ENCODE data around the gene CDH13.

GRCh38 chr16:82867485-82867884 is 240.7 kb downstream of the CDH13 start:
- TF ChIP-seq CTCF (IDR thresholded peaks at IDR 0.05; ENCODE audit: extremely low read depth in 1 of 2, insufficient read depth in 1 of 2, low read depth in 1 of 2, low read length in 2 of 2) (no peak), POLR2A (IDR thresholded peaks at IDR 0.05; ENCODE audit: low read depth, low read length) (no peak), EZH2 (IDR thresholded peaks at IDR 0.05; ENCODE audit: borderline replicate concordance, low read depth, low read length, severe bottlenecking) (no peak), POLR2AphosphoS5 (IDR thresholded peaks at IDR 0.05; ENCODE audit: insufficient read depth, low read depth, low read length) (no peak), MYC (IDR thresholded peaks at IDR 0.05; ENCODE audit: low read depth, low read length) (no peak), JUN (IDR thresholded peaks at IDR 0.05; ENCODE audit: borderline replicate concordance, insufficient read depth, insufficient read length, low read depth) (no peak)
- TF ChIP-seq, protein P1, sequence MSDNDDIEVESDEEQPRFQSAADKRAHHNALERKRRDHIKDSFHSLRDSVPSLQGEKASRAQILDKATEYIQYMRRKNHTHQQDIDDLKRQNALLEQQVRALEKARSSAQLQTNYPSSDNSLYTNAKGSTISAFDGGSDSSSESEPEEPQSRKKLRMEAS (IDR thresholded peaks at IDR 0.05; ENCODE audit: insufficient read depth, insufficient read length) = no peak

All from endothelial cell of umbilical vein (primary cell).